Natural killer cell (primary cell): ENCODE results near the gene RNASEL. TPM values are rescaled to one million over a fixed set of nuclear protein-coding genes. Genes with fewer than 3 reads are reported as not detected.

ENCODE experiments used
- ATAC-seq, 3 donors: fragments of 150-1000 bp in 2 of 3; fragments of 200-7000 bp in 1 of 3; cut with Tn5 transposase; 1 replicate in 1 of 3; 2 replicates in 2 of 3; pipeline ENCODE4 v1.10.0; 2021; ENCODE audit warnings: mild to moderate bottlenecking in 2 of 3, moderate library complexity in 2 of 3
- DNase-seq, 2 donors: peaks; one replicate each; pipeline versions ENCODE4 v3.0.0 to v3.0.0-alpha.2; 2013 to 2021; ENCODE audit warnings: mixed read lengths in 1 of 2
- H3K27ac ChIP-seq: one replicate; pipeline ENCODE4 v1.5.1; 2013; ENCODE audit warnings: mild to moderate bottlenecking, low read length
- H3K27me3 ChIP-seq: one replicate; pipeline ENCODE4 v1.6.1; 2013; ENCODE audit warnings: low read length; ENCODE audit not compliant: control insufficient read depth, insufficient read depth
- H3K36me3 ChIP-seq: one replicate; pipeline ENCODE4 v1.6.1; 2013; ENCODE audit warnings: low read length; ENCODE audit not compliant: control insufficient read depth, insufficient read depth
- H3K4me1 ChIP-seq: one replicate; pipeline ENCODE4 v1.6.1; 2013; ENCODE audit warnings: low read length; ENCODE audit not compliant: control insufficient read depth, insufficient read depth
- H3K4me3 ChIP-seq: one replicate; pipeline ENCODE4 v1.5.1; 2013; ENCODE audit warnings: low read length
- H3K9me3 ChIP-seq: one replicate; pipeline ENCODE4 v1.6.1; 2013; ENCODE audit warnings: low read length; ENCODE audit not compliant: control insufficient read depth, insufficient read depth
- H3K27ac Mint-ChIP-seq, 2 donors: one replicate each; pipeline ENCODE4 v1.8.0; 2022; ENCODE audit warnings: mild to moderate bottlenecking in 2 of 2, mixed read lengths in 2 of 2, moderate library complexity in 1 of 2
- H3K27me3 Mint-ChIP-seq, 2 donors: one replicate each; pipeline ENCODE4 v1.8.0; 2022; ENCODE audit warnings: low read depth in 2 of 2, mixed read lengths in 2 of 2
- H3K36me3 Mint-ChIP-seq: one replicate; pipeline ENCODE4 v1.8.0; 2022; ENCODE audit warnings: mixed read lengths
- H3K4me1 Mint-ChIP-seq, 2 donors: one replicate each; pipeline ENCODE4 v1.8.0; 2022; ENCODE audit warnings: mixed read lengths in 2 of 2
- H3K4me3 Mint-ChIP-seq: one replicate; pipeline ENCODE4 v1.8.0; 2022; ENCODE audit warnings: mild to moderate bottlenecking, moderate library complexity, mixed read lengths
- H3K9me3 Mint-ChIP-seq, 2 donors: one replicate each; pipeline ENCODE4 v1.8.0; 2022; ENCODE audit warnings: mixed read lengths in 2 of 2
- WGBS: methylation state at CpG from one replicate; pipeline ENCODE4 v1.1.7; 2013; ENCODE audit warnings: missing lambda C conversion rate; ENCODE audit not compliant: insufficient coverage; 5-methylcytosine and 5-hydroxymethylcytosine counted together
- intact Hi-C: fragments of 100-400 bp; cut with micrococcal nuclease; formaldehyde crosslinking; loops from one replicate; pipeline ENCODE4 v1.14.2; 2022
- total RNA-seq, 4 donors: library from RNA; stranded (reverse); fragments of 120-200 nt in 1 of 4; gene quantifications; one replicate each; pipeline versions ENCODE4 v1.2.3 to v1.2.4, GENCODE V29; 2013 to 2022
- TF ChIP-seq, protein P1 (sequence below): fragments of 200-600 bp; IDR thresholded peaks from one replicate; pipeline ENCODE4 v1.8.0; 2022; ENCODE audit warnings: antibody characterized with exemption

Gene RNASEL
- total RNA-seq, 3 donors from 2014 or later (not counting 1 experiment from before 2014, with no cell fraction given) = 3.3 to 5.8 (median 4.8) TPM

DNA sequence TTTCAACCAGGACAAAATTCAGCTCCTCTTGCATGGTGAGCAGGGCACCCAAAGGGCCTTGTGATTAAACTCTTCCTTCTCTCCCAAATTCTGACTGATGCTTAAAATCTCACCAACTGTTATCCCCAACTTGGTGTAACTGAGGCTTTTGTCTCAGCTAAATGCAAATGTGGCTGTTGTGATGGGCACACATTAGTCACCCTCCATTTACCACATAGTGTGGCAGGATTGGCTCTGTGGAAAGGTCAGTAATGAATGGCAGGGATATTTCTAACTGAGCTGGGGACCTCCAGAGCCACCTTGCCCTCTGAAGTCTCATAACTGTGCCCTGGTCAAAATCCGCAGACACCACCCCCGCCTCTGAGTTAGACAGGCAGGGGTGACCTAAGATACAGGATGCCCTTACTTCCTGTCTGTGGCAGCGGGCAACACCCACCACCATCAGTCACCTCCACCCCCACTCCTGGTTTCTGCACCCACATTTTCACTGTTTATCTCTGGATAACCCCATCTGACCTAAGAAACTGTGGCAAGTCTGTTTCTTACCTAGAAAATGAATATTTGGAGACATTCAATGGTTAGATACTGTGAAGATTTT is 40.5 kb upstream of the RNASEL start:
- H3K36me3 Mint-ChIP-seq = no peaks in the 10 kb centered on the region
- no peaks in the 10 kb centered on the region for H3K27me3 ChIP-seq
- H3K9me3 Mint-ChIP-seq = no peaks in the 10 kb centered on the region
- H3K36me3 ChIP-seq = no peaks in the 10 kb centered on the region
- H3K9me3 ChIP-seq = no peaks in the 10 kb centered on the region
- H3K27ac ChIP-seq = no peak overlapping the region
- H3K4me3 Mint-ChIP-seq = peak overlapping the region; percentile 60
- intact Hi-C loops = loop anchor here (1.0 kb wide), 1 partner anchor 13 kb away; no protein-coding TSS in a partner anchor
- H3K27me3 Mint-ChIP-seq = peaks cover 49 to 87% of the 10 kb centered on the region in 2 donors
- peak; percentile 66 to 73 for DNase-seq
- peaks cover 38 to 47% of the 10 kb centered on the region in 2 donors for H3K4me1 Mint-ChIP-seq
- H3K27ac Mint-ChIP-seq = peak overlapping the region; percentile 57 to 72
- H3K4me3 ChIP-seq = no peak overlapping the region
- WGBS = 3% methylated on average over 3 of the region's 3 CpGs
- H3K4me1 ChIP-seq = peaks cover 18% of the 10 kb centered on the region
- ATAC-seq = peak; percentile 90 to 97 (median 92)
- TF ChIP-seq, protein P1, sequence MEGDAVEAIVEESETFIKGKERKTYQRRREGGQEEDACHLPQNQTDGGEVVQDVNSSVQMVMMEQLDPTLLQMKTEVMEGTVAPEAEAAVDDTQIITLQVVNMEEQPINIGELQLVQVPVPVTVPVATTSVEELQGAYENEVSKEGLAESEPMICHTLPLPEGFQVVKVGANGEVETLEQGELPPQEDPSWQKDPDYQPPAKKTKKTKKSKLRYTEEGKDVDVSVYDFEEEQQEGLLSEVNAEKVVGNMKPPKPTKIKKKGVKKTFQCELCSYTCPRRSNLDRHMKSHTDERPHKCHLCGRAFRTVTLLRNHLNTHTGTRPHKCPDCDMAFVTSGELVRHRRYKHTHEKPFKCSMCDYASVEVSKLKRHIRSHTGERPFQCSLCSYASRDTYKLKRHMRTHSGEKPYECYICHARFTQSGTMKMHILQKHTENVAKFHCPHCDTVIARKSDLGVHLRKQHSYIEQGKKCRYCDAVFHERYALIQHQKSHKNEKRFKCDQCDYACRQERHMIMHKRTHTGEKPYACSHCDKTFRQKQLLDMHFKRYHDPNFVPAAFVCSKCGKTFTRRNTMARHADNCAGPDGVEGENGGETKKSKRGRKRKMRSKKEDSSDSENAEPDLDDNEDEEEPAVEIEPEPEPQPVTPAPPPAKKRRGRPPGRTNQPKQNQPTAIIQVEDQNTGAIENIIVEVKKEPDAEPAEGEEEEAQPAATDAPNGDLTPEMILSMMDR = no peak

DNA sequence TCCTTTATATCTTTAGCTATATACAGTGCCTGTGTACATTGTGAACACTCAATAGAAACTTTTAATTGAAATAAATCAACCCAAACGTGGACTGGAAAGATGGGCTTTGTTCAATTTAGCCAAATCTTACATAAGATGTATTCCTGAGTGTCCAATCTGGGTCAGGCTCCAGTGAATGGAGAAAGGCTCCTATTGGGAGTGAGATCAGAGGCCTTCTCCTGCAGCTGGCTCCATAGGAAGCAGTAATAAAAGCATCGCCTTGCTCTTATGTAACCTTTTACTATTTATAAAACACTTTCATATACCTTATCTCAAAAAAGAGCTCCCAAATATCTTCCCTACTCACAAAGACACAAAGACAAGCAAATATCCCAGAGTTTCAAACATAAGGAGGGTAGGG is 40.0 kb upstream of the RNASEL start:
- H3K4me3 Mint-ChIP-seq = peak overlapping the region; percentile 60
- H3K27me3 Mint-ChIP-seq = peaks cover 47 to 85% of the 10 kb centered on the region in 2 donors
- TF ChIP-seq, protein P1 = no peak
- H3K27ac ChIP-seq = no peak overlapping the region
- H3K4me1 Mint-ChIP-seq = peaks cover 38 to 47% of the 10 kb centered on the region in 2 donors
- peak overlapping the region; percentile 57 to 72 for H3K27ac Mint-ChIP-seq
- H3K36me3 Mint-ChIP-seq = no peaks in the 10 kb centered on the region
- H3K9me3 ChIP-seq = no peaks in the 10 kb centered on the region
- H3K27me3 ChIP-seq = no peaks in the 10 kb centered on the region
- no peaks in the 10 kb centered on the region for H3K9me3 Mint-ChIP-seq
- DNase-seq (no peak), ATAC-seq (no peak)
- WGBS = 100% methylated on average over 1 of the region's 2 CpGs
- H3K36me3 ChIP-seq = no peaks in the 10 kb centered on the region
- no peak overlapping the region for H3K4me3 ChIP-seq
- intact Hi-C loops = loop anchor here (1.0 kb wide), 1 partner anchor 13 kb away; no protein-coding TSS in a partner anchor
- peaks cover 18% of the 10 kb centered on the region for H3K4me1 ChIP-seq

DNA sequence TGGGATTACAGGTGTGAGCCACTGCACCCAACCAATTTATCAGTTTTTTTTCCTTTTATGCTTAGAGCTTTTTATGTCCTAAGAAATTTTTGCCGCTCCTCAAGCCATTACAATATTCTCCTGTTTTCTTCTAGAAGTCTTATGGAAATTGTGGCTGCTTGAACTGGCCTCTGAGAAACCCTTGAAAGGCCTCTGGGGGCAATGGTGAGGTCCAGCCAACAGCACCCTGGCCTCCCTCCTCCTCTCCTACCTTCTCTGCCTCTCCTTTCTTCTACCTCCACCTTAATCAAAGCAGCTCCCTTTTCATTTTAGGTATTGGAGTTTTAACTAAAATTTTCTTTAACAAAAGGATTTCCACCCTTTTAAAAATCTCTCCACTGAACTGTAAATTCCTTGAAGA is 39.6 kb upstream of the RNASEL start:
- Histone ChIP-seq H3K36me3 (no peaks in the 10 kb centered on the region), H3K4me1 (peaks cover 18% of the 10 kb centered on the region), H3K9me3 (no peaks in the 10 kb centered on the region), H3K4me3 (no peak overlapping the region), H3K27me3 (no peaks in the 10 kb centered on the region), H3K27ac (no peak overlapping the region)
- ATAC-seq (no peak), DNase-seq (no peak)
- no peaks in the 10 kb centered on the region for H3K36me3 Mint-ChIP-seq
- peaks cover 43 to 81% of the 10 kb centered on the region in 2 donors for H3K27me3 Mint-ChIP-seq
- intact Hi-C loops = loop anchor here (1.0 kb wide), 1 partner anchor 12 kb away; no protein-coding TSS in a partner anchor
- peak overlapping the region in 1 of 2 donors; percentile 72 for H3K27ac Mint-ChIP-seq
- peaks cover 38 to 47% of the 10 kb centered on the region in 2 donors for H3K4me1 Mint-ChIP-seq
- H3K9me3 Mint-ChIP-seq = no peaks in the 10 kb centered on the region
- TF ChIP-seq, protein P1 = no peak
- H3K4me3 Mint-ChIP-seq = no peak overlapping the region
- 100% methylated on average over 1 of the region's 1 CpG for WGBS
